Melanocyte of skin (primary cell): ENCODE results near the gene NRN1L. TPM values are rescaled to one million over a fixed set of nuclear protein-coding genes. Genes with fewer than 3 reads are reported as not detected.

ENCODE experiments used
- small RNA-seq, 2 donors: library from RNA; depleted of rRNA; stranded (forward); fragments of <200 nt; gene quantifications; one replicate each; pipeline ENCODE3, GENCODE V24; 2012
- total RNA-seq, 2 donors: library from RNA; depleted of rRNA; stranded (reverse); fragments of >200 nt; gene quantifications; 2 replicates each; pipeline ENCODE4 v1.2.3, GENCODE V29; 2012

NRN1L gene
- under 1 TPM in 1 of 2 donors, not detected in 1; 0.34 TPM for total RNA-seq

DNA sequence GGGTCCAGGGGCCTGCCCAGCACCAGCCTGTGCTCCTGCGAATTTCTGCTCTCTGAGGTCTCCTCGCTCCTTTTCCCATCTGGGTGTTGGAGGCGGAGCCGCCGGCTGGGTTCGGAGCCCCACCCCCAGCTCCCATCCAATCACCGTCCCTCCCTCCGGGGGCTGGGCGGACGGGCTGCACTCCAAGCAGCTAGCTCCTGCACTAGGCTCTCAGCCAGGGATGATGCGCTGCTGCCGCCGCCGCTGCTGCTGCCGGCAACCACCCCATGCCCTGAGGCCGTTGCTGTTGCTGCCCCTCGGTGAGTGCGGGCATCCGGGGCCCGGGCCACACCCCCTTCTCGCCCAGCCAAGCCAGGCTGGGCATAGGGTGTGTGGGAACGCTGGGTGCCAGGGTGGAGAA lies at the start of gene NRN1L:
Gene NRN1L (plus strand): TSS at position 202 of the 400 bp plus-strand sequence. CDS start 19 bp downstream, at position 221.

DNA sequence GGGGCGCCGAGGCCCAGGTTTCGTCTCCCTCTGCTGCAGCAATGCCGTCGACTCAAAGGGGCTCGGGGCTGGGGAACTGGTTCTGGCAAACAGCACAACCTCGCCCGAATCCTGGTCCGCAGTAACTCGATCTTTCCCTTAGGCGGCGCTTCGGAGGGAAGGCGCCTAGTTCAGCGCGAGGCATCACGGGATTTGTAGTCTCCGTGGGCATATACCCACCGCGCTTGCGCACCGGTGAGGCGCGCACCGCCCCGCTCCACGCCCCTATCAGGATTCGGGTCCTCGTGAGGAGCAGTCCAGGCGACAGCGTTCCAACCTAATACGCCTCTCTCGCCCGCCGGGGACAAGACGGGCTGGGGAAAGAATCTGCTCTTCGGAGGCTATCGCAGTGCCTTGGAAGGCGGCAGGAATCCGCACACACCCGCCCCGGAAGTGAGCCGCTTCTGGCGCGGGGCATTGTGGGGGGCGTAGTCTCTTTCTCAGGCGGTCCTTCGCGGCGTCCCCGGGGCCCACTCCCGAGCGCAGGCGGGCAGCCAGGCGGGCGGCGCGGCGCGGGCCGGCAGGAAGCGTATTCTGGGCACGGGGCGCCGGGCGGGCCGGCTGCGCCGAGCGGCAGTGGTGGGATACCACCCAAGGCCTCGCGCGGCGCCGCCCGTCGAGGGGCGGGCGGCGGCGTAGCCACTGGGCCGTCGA lies 42.7 kb upstream of the NRN1L start, which contains the start of gene THAP11:
Gene THAP11 (plus strand): TSS at position 505 of the 693 bp plus-strand sequence. CDS start 235 bp downstream, outside the sequence.

DNA sequence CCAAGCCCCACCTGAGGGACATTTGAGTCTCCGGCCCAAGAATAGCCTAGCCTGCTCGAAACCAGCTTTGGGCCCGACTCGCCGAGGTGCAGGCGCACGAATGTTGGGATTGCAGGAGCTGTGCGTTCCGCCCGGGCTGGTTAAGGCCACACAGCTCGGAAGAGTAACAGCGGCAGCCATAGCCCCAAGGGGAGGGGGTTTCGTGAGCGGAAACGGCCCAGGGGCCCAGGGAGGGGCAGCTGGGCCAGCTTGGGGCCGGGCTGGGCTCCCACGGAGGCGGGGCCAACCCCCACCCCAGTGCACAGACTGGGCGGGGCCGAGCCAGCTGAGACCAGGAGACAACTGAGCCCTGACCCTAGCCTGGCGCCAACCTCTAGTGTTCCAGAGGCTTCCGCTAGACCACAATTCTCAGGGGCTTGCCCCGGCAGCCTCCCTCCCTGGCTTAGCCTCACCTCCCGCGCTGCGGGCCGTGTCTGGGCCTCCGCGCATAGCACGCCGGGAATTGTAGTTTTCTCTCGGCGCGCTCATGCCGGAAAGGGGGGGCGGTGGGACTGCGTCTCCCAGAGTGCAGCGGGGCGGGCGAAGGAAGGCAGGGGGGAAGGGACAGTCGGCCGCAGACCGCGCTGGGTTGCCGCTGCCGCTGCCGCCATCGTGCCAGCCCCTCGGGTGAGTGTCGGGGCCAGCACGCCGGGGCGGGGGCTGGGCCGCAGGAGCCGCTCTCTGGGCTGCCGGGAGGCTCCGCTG lies 38.2 kb upstream of the NRN1L start, which contains the start of gene NUTF2:
Gene NUTF2 (plus strand): TSS at position 614 of the 744 bp plus-strand sequence. CDS start 18,198 bp downstream, outside the sequence.

DNA sequence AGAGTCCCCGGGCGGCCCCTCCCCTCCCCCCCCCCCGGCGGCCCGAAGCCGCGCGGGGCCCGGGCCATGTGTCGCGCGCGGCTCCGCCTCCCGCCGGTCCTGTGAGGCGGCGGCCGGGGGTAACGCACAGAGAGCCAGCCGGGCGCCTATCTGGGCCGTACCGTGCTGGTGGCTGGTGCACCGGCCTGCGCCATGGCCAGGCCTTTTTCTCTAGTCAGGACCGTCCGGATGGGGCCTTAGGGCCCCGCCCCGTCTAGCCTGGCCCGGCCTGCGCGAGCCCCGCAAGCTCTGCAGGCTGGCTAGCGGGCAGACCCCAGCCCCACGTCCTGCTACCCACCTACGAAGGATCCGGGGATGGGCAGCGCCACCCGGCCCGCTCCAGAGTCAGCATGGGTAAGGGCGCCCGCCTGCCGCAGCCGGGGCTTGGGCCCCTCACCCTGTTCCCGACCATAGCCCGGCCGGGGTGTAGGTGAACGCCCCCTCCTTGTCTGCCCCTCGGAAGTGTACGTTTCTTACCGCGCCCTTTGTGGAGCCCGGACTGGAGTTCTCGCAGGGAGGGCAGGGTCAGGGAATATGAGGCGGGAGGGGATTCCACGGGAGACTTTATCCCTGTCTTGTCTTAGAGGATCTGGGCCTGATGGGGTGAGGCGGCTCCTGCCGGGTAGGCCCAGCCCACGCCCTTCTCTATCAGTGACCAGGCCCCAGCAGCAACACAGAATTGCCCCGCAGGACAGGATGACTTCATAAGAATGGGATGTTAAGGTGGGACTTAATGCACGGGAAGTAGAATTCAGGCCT lies 37.4 kb upstream of the NRN1L start, which contains the start of gene CENPT:
Gene CENPT (minus strand): TSS at position 630 of the 798 bp plus-strand sequence. CDS start 13,834 bp downstream, outside the sequence.

DNA sequence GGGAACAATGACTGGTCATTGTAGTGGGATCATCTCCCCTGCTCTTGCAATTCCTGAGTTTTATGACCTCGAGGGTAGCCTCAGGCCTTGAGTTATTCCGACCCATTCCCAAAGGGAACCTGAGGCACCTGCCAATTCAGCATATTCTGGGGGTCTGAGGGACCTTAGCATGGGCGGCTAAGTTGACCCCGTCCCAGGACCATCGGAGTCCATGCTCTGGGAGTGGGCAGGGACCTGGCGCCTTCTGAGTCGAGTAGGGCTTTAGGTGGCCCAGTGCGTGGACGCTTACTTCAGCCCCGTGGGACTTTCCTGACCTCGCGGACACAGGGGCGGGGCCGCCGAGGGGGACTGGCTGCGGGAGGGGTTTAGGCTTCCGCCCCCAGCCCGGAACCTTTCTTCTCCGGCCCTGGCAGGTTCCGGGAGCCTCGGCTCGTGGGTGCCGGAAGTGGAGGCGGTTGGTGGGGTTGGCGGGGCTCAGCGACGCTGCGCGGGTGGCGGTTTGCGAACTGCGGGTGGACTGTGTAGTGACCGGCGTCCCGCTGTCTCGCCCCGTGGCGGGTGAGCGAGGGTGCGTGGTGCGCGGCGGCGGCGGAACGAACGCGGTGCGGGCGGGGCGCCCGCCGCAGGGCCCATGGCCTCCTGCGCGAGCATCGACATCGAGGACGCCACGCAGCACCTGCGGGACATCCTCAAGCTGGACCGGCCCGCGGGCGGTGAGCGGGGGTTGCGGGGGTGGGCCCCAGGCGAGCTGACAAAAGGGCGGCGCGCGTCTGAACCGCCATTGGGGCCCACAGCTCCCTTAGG lies 11.9 kb upstream of the NRN1L start, which contains the start of gene EDC4:
Gene EDC4 (plus strand): TSS at position 422 of the 804 bp plus-strand sequence. CDS start 210 bp downstream, at position 632.

DNA sequence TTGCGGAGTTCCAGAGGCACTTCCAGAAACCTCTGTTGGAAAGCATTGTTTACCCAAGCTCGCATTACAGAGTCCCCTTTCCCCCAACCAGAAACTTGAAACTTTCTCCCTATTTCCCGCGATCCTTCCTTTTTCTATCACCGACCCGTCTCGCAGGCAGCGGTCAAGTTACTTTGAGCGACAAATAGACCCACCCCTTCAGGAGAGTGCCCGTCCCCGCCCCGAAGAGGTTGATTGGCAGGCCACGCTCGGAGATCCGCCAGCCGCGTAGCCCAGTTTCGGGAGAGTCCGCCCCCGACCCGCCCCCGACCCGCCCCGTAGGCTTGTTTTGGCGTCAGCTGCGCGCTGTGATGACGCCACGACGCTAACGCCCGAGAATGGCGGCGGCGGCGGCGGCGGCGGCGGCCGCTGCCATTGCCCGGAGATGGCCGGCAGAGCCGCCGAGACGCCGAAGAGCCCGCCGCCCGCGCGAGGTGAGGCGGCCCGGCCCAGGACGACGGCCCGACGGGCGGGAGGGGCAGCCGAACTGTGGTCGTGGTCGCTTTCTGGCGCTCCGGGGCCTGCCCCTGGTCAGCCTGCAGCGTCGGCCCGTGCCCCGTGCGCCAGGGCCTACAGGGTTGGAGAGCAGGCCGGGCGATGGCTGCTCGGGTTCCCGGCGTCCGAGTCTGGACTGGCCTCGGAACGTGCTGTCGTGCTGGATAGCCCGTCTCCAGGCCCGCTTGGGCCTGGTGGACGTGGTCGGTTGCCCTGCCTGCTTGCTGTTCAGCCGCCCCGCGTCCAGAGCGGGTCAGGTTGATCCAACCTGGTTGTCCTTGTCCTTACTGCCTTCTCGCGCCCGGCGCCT lies 8.4 kb downstream of the NRN1L start, which contains the start of gene PSKH1:
Gene PSKH1 (plus strand): TSS at position 356 of the 844 bp plus-strand sequence. CDS start 15,496 bp downstream, outside the sequence.

DNA sequence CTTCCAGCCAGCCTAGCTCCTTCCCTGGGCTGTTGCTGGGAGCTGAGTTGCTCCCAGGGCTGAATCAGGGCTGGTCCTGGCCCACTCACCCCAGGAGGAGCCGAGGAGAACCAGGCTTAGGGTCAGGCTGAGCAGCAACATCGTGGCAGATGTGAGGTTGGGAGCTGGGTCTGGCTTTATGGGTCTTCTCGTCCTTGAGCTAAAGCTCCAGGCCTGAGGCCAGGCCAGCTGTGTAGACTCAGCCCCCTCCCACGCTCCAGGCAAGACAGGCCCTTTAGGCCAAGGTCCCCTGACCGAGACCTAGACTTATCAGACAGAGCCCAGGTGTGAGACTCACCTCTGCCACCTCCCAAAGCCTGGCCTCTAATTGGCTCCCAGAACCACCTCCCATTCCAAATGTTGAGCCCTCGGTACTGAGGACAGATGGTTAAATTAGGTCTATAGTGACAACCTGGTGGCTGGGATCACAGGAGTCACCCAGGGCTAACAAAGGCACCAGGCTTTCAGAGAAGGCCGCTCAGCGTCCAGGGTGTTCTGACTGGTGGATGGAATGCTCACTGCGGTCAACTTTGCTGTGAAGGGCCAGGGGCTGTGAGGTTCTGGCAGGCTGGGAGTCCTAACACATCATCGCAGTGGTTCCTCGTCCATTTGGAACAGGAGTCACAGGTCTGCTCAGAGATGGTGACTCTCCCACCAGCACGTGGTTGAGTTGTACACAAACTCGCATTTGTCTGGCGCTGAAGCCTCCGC lies 47.2 kb downstream of the NRN1L start, which contains the start of gene CTRL:
Gene CTRL (minus strand): TSS at position 151 of the 750 bp plus-strand sequence. CDS start 10 bp downstream, at position 141.

Small RNA genes within 50 kb of the gene (small RNA-seq; reads per million reads assigned to genes)
- gene AC040162.2 (0 reads per million in 2 donors), gene NRN1L (0 reads per million in 2 donors)

Other genes starting within 250 kb of the NRN1L start
- not detected for gene CARMIL2, start 239.7 kb upstream of the NRN1L start, total RNA-seq
- gene ACD, start 224.6 kb upstream of the NRN1L start, total RNA-seq: 10 to 100 TPM; 17.9 to 36.6 TPM
- 1 to 10 TPM in 1 of 2 donors, under 1 TPM in 1; 0.69 to 2.3 TPM for gene PARD6A, start 223.9 kb upstream of the NRN1L start, total RNA-seq
- gene ENKD1, start 218.1 kb upstream of the NRN1L start, total RNA-seq: 10 to 100 TPM in 1 of 2 donors, 1 to 10 TPM in 1; 7.9 to 17.0 TPM
- 1 to 10 TPM; 4.0 to 6.2 TPM for gene C16orf86, start 218.1 kb upstream of the NRN1L start, total RNA-seq
- gene GFOD2, start 165.6 kb upstream of the NRN1L start, total RNA-seq: 10 to 100 TPM in 1 of 2 donors, 1 to 10 TPM in 1; 10.0 to 16.3 TPM
- 10 to 100 TPM; 13.8 to 14.0 TPM for gene RANBP10, start 78.3 kb upstream of the NRN1L start, total RNA-seq
- gene TSNAXIP1, start 78.0 kb upstream of the NRN1L start, total RNA-seq: under 1 TPM; 0.67 to 0.69 TPM
- 10 to 100 TPM; 26.5 to 40.0 TPM for gene THAP11, start 42.6 kb upstream of the NRN1L start, total RNA-seq
- 100 to 1,000 TPM; 317 to 429 TPM for gene NUTF2, start 38.0 kb upstream of the NRN1L start, total RNA-seq
- gene CENPT, start 37.2 kb upstream of the NRN1L start, total RNA-seq: 10 to 100 TPM; 20.3 to 29.0 TPM
- gene EDC4, start 11.8 kb upstream of the NRN1L start, total RNA-seq: 10 to 100 TPM; 55.7 to 64.9 TPM
- gene PSKH1, start 8.4 kb downstream of the NRN1L start, total RNA-seq: 10 to 100 TPM; 19.6 to 24.1 TPM
- 1 to 10 TPM in 1 of 2 donors, not detected in 1; 1.3 TPM for gene CTRL, start 47.0 kb downstream of the NRN1L start, total RNA-seq
- 10 to 100 TPM; 63.9 to 66.4 TPM for gene PSMB10, start 52.0 kb downstream of the NRN1L start, total RNA-seq
- 1 to 10 TPM; 1.0 to 1.7 TPM for gene LCAT, start 59.2 kb downstream of the NRN1L start, total RNA-seq
- 10 to 100 TPM; 25.3 to 25.5 TPM for gene SLC12A4, start 83.8 kb downstream of the NRN1L start, total RNA-seq
- not detected for gene DPEP3, start 95.6 kb downstream of the NRN1L start, total RNA-seq
- not detected for gene DPEP2, start 114.6 kb downstream of the NRN1L start, total RNA-seq
- gene DPEP2NB, start 131.0 kb downstream of the NRN1L start, total RNA-seq: not detected
- 10 to 100 TPM; 17.6 to 19.6 TPM for gene DDX28, start 138.3 kb downstream of the NRN1L start, total RNA-seq
- gene DUS2, start 138.4 kb downstream of the NRN1L start, total RNA-seq: 10 to 100 TPM; 14.1 to 24.6 TPM
- gene NFATC3, start 200.5 kb downstream of the NRN1L start, total RNA-seq: 10 to 100 TPM; 20.3 to 31.3 TPM